Stimulated activated CD8-positive, alpha-beta memory T cell treated with anti-CD3 and anti-CD28 coated beads, Interleukin-2, amount 100 ng/mL, for 48 hours (primary cell): ENCODE data around the gene TBL2.
A peak's percentile ranks its signal among the peaks of the same experiment; 100 is the strongest.
"Not testable (repeated sequence)": the region's sequence is repeated elsewhere in the genome, so short reads cannot be mapped to it uniquely, and the experiment has no call there.

Experiments
- DNase-seq, 2 donors: peaks; one replicate each; pipeline ENCODE4 v3.0.0-alpha.2; 2020; ENCODE audit warnings: low read depth in 2 of 2

Gene TBL2

DNA sequence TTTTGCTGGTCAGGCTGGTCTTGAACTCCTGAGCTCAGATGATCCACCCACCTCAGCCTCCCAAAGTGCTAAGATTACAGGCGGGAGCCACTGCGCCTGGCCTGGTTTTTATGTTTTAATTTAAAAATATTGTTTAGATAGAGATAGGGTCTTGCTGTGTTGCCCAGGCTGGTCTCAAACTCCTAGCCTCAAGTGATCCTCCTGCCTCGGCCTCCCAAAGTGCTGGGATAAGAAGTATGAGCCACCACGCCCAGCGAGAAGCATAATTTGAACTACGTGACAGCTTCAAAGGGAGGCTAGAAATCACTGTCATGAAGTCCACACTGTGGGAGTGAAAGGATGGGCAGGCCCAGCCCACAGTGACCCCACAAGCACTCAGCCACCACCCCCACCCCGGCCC, 42.5 kb downstream of the TBL2 start:
- DNase-seq, result not testable (repeated sequence)

DNA sequence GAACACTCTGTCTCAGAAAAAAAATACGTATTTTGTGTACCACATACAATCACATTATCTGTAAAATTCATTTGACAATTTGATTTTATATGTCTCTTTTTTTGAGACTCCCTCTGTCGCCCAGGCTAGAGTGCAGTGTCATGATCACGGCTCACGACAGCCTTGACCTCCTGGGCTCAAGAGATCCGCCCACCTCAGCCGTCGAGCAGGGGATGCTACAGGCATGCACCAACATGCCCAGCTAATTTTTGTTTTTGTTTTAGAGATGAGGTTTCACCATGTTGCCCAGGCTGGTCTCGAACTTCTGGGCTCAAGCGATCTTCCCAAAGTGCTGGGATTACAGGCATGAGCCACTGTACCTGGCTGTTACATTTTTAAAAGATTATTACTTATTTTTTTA, 44.6 kb downstream of the TBL2 start:
- no peak for DNase-seq

DNA sequence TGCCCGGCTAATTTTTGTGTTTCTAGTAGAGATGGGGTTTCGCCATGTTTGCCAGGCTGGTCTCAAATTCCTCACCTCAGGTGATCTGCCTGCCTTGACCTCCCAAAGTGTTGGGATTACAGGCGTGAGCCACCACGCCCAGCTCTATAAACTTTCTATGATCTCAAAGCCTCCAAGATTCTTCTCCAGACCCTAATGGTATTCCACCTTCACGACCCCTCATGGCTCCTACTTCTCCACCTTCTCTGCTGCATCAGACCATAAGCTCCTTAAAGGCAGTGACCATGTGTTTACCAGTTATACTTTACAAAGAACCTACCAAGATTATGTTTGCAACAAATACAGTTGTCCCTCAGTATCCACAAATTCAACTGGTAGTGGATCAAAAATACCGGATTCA, 46.2 kb downstream of the TBL2 start:
- no peak for DNase-seq

DNA sequence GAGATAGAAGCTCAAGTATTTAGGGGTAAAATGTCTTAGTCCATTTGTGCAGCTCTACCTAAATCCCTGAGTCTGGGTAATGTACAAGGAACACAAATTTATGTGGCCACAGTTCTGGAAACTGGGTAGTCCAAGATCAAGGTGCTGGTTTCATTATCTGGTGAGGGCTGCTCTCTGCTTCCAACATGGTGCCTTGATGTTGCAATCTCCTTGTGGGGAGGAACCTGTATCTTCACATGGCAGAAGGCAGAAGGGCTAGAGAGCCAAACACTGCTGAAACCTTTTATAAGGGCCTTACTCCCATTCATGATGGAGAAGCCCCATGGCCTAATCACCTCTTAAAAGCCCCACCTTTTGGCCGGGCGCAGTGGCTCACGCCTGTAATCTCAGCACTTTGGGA, 47.6 kb downstream of the TBL2 start:
- no peak for DNase-seq

DNA sequence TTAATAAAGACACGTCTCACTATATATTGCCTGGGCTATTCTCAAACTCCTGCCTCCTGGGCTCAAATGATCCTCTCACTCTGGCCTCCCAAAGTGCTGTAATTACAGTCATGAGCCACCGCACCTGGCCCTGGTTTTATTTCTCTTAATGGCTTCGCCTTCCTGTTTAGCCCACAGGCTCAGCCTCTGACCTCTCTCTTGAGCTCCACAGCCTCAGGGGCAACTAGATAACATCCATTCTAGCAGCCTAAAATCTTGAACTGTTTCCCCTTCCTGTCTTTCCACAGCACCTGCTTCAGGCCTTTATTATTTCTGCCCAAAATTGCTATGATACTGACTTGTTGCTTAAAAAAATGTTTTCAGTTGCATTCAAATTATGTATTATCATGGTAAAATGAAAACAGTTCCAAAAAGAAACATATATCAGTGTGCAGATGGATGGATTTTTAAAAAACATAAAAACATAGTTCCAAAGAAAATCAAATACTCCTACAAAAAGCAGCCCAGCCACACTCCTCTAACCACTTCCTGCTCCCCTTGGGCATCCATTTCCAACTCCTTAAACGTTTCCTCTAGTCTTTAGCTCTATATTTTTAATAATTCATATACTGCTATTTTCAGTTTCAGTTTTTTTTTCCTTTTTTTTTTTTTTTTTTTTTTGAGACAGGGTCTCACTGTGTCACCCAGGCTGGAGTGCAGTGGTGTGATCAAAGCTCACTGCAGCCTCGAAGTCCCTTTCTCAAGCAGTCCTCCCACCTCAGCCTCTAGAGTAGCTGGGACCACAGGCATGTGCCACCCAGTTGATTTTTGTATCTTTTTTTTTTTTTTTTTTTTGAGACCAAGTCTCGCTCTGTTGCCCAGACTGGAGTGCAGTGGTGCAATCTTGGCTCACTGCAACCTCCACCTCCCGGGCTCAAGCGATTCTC, 51.2 kb downstream of the TBL2 start:
- no peak for DNase-seq

DNA sequence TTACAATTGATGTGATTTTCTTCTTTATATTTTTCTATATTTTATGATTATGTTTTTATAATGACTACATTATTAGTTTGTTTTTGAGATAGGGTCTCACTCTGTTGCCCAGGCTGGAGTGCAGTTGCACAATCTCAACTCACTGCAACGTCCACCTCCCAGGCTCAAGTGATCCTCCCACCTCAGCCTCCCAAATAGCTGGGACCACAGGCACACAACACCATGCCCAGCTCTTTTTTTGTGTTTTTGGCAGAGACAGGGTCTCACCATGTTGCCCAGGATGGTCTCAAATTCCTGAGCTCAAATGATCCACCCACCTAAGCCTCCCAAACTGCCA, 52.3 kb downstream of the TBL2 start:
- not testable (repeated sequence) for DNase-seq

DNA sequence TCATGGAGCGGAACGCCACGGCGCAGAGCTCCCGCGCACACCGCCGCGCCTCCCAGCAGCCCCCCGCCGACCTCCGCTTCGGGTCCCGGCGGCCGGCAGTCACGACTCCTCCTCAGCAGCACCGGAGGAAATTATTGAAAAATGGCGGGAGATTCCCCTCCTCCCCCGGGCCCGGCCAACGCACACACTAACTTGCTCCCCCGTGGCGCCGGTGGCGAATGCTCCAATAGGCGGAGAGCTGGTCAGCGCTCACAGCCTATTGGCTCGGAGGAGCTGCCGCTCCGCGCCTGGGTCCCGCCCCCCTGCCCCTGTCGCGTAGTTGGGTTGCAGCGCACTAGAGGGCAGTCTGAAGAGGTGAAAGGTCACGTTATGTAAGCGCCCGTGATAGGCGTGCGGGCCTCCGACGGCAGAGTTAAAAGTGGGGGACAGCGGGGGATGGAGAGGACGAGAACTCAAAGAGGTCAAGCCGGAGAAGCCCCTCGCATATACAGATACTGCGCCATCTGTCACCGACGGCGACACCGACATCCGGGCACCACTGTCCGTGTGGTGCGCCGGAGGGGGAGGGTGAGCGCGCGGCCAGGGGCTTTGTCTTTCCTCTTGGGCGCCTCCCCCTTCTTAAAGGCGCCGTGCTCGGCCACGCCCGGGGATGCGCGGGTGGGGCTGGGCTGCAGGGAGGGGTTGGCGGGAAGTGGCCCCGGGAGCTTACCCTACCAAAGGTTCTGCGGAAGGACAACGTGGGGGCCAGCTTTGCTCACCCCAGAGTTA, 56.1 kb downstream of the TBL2 start, which contains the start of gene BAZ1B:
TSS of gene BAZ1B (minus strand) at position 189 of the 768 bp plus-strand sequence. CDS start 360 bp downstream, outside the sequence.
- DNase-seq, result peak; percentile 95 to 97

DNA sequence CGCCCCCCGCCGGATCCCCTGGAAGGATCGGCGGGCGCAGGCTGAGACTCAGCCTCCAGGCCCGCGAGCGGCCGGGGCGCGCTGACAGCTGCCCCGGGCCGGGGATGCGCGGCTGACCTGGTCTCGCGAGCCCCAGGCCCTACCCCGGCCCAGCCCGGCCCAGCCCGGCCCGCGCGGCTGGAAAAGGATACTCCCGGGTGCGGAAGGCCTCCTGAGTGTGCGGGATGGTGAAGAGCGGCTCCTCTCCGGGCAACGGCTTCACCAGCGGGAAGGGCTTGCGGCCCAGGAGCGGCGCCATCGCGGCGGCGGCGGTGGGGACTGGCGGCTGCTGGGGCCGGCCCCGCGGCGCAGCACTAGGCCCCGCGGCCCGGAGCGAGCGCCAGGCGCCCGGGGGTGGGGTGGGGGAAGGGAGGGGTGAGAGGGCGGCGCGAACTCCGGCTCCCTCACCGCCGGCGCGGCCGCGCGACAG, 56.7 kb downstream of the TBL2 start:
- peak; percentile 19 to 62 for DNase-seq

DNA sequence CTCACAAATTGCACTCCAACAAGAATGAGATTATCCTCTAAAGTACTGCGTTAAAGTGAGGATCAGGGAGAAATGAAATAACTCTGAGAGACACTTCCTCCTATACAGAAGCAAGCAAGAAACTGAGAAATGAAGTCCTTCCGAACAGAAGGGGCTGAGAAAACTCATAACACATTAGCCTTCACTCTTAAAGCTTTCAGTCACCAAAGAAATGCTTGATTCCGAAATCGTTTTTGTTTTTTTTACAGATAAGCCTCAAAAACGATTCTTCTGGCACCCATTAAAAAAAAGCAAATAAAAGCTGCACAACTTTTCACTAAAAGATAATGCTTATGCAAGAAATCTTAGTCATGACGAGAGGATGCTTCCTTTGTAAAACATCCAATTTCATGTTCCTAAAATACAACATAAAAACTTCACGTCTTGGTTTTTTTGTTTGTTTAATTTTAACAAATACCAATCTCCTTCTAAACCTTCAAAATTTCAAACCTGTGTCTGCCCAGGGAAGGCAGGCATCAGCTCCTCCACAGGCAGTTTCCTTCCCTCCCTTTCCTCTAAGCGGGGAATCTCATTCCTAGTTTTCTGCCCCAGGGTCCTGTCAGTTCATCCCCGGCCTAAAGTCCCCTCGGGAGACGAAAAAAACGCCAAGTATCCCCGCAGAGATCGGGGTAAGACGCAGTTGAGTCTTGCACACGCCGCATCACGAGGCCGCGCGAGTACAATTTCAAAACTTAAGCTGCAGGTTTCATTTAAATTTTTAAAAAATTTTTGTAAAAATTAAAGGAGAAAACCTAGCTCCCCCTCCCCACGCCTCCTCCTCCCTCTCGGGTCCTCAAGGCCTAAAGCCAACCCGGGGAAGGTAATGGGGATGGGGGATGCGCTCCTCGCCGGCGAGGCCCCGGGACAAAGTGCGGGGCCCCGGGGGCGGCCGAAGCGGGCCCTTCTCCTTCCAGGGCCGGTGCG, 57.4 kb downstream of the TBL2 start:
- no peak for DNase-seq

DNA sequence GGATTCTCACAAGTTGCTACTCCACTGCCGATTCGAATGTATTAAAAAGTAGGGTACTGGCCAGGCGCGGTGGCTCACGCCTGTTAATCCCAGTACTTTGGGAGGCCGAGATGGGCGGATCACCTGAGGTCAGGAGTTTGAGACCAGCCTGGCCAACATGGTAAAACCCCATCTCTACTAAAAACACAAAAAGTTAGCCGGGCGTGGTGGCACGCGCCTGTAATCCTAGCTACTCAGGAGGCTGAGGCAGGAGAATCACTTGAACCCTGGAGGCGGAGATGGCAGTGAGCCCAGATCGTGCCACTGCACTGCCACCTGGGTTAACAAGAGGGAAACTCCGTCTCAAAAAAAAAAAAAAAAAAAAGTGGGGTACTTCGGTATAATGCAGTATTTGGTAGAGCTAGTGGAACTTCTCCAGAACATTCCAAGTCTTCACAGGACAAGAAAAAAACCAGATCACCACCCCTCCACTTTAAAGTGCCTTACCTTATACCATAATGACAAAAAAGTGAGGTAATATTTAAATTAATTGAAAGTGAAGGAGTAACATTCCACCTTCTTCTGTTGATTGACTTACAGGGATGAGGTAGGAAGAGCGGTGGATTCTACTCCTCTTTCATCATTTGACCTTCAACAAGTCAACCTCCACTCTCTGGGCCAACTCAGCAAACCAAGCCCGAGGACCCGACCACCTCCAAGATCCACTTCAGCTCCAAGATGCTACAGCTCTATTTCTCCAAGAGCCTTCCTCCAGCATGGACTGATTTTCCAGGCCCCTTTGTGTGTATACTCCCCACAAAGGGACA, 58.3 kb downstream of the TBL2 start:
- DNase-seq, result no peak

DNA sequence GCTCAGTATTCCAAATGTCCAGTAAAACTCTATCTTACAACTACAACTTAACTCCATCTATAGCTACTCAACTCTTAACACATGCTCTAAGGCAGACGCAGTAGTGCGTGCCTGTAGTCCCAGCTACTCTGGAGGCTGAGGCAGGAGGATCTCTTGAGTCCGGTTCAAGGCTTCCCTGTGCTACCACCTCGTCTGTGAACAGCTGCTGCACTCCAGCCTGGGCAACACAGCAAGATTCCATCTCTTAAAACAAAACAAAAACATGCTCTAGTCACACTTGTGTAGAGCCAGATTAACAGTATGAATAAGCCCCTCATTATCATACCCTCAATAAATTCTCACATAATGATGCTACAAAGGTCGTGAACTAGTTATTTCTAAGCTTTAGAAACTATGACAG, 59.9 kb downstream of the TBL2 start:
- DNase-seq, result no peak
